ENCODE results near the gene VAV2. TPM values are rescaled to one million over a fixed set of nuclear protein-coding genes. Genes with fewer than 3 reads are reported as not detected.

The VAV2 gene
- total RNA-seq, 1 donor from 2014 or later, result 12.7 TPM

- Histone ChIP-seq H3K36me3 (peaks cover under 1 to 2% of the 10 kb centered on the region in 2 donors), H3K27ac (no peak overlapping the region), H3K27me3 (no peaks in the 10 kb centered on the region), H3K4me1 (peaks cover 0 to 4% of the 10 kb centered on the region in 2 donors), H3K9me3 (no peaks in the 10 kb centered on the region), H3K4me3 (no peak overlapping the region)
- no peak for TF ChIP-seq CTCF (IDR thresholded peaks at IDR 0.05)
- intact Hi-C loops (cut with DNase I), result no loop called here
- DNase-seq (ENCODE audit: low spot score in 2 of 2), result no peak
Observed at GRCh38 chr9:133796562-133796961, 195.6 kb downstream of the VAV2 start.

- no peak overlapping the region for H3K4me3 ChIP-seq
- H3K27ac ChIP-seq, result no peak overlapping the region
- no peak for DNase-seq (ENCODE audit: low spot score in 2 of 2)
- H3K36me3 ChIP-seq, result peaks cover 8 to 10% of the 10 kb centered on the region in 2 donors
- TF ChIP-seq CTCF (IDR thresholded peaks at IDR 0.05), result no peak
- H3K9me3 ChIP-seq, result no peaks in the 10 kb centered on the region
- no peaks in the 10 kb centered on the region for H3K27me3 ChIP-seq
- H3K4me1 ChIP-seq, result peaks cover 0 to 4% of the 10 kb centered on the region in 2 donors
- intact Hi-C loops (cut with DNase I), result no loop called here
Observed at GRCh38 chr9:133795049-133795448, 197.1 kb downstream of the VAV2 start.

- Histone ChIP-seq H3K9me3 (no peaks in the 10 kb centered on the region), H3K4me1 (peaks cover 0 to 4% of the 10 kb centered on the region in 2 donors), H3K4me3 (no peak overlapping the region), H3K36me3 (peaks cover 8 to 10% of the 10 kb centered on the region in 2 donors), H3K27me3 (no peaks in the 10 kb centered on the region), H3K27ac (no peak overlapping the region)
- TF ChIP-seq CTCF (IDR thresholded peaks at IDR 0.05), result no peak
- intact Hi-C loops (cut with DNase I), result no loop called here
- DNase-seq (ENCODE audit: low spot score in 2 of 2), result no peak
Observed at GRCh38 chr9:133794016-133794760, 197.9 kb downstream of the VAV2 start.

GRCh38 chr9:133793471-133793870, 198.7 kb downstream of the VAV2 start:
- TF ChIP-seq CTCF (IDR thresholded peaks at IDR 0.05), result no peak
- intact Hi-C loops (cut with DNase I), result loop anchor here (1.0 kb wide), 1 partner anchor 201 kb away; no protein-coding TSS in a partner anchor
- Histone ChIP-seq H3K4me3 (no peak overlapping the region), H3K27me3 (no peaks in the 10 kb centered on the region), H3K9me3 (no peaks in the 10 kb centered on the region), H3K27ac (no peak overlapping the region), H3K36me3 (peaks cover 8 to 10% of the 10 kb centered on the region in 2 donors), H3K4me1 (peaks cover 0 to 4% of the 10 kb centered on the region in 2 donors)
- no peak for DNase-seq (ENCODE audit: low spot score in 2 of 2)

GRCh38 chr9:133792721-133793470, 199.2 kb downstream of the VAV2 start:
- H3K36me3 ChIP-seq, result peaks cover 8 to 10% of the 10 kb centered on the region in 2 donors
- no peak overlapping the region for H3K4me3 ChIP-seq
- H3K9me3 ChIP-seq, result no peaks in the 10 kb centered on the region
- intact Hi-C loops (cut with DNase I), result loop anchor here (1.0 kb wide), 1 partner anchor 201 kb away; no protein-coding TSS in a partner anchor
- H3K27me3 ChIP-seq, result no peaks in the 10 kb centered on the region
- H3K4me1 ChIP-seq, result peaks cover 0 to 4% of the 10 kb centered on the region in 2 donors
- no peak overlapping the region for H3K27ac ChIP-seq
- DNase-seq (ENCODE audit: low spot score in 2 of 2), result peak; percentile 23 to 86
- peak; percentile 94 to 95 (median 94) for TF ChIP-seq CTCF (IDR thresholded peaks at IDR 0.05)
